ENCODE results near the gene USP32. TPM values are rescaled to one million over a fixed set of nuclear protein-coding genes. Genes with fewer than 3 reads are reported as not detected.

The USP32 gene
- total and polyA plus RNA-seq, 7 donors, result 19.5 to 64.9 (median 38.6) TPM

DNA sequence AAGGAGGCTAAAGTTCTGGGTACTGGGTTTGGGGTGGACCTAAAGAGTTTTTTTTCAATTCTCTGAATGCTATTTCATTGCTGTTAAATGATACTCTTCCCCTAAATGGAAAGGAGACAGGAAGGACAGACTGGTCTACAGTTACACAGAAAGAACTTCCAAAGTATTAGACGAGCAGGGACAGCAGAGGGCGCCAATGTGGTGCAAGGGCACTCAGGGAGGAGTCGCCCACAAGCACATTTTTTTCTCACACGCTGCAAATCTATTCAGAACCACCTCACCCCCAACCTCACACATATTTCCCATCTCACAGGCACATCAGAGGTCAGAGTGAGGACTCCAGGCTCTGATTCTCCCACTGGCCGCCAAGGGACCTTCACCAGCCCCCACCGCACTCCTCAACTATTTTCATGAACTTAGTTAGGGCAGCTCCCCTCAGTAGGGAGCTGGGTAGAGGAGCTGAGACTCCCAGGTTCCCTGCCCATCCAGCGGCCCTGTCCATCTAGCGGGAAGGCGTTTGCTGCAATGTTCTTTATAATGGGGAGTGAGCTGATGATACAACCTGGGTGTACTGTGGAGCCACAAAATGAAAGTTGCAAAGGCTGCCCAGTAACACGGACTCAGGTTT lies 248.9 kb downstream of the USP32 start:
- intact Hi-C loops (cut with DNase I), result loop anchor here (2.0 to 10.0 kb wide), 2 partner anchors 292 to 294 kb away; no protein-coding TSS in a partner anchor
- H3K4me1 ChIP-seq, result peaks cover 15% of the 10 kb centered on the region
- H3K27ac ChIP-seq, result no peak overlapping the region
- no peaks in the 10 kb centered on the region for H3K36me3 ChIP-seq (ENCODE audit: insufficient read depth in 1 of 2, low read depth in 1 of 2)
- ATAC-seq (peak; percentile 63 to 87 (median 73)), DNase-seq (peak; percentile 83 to 86)
- TF ChIP-seq, protein P1, sequence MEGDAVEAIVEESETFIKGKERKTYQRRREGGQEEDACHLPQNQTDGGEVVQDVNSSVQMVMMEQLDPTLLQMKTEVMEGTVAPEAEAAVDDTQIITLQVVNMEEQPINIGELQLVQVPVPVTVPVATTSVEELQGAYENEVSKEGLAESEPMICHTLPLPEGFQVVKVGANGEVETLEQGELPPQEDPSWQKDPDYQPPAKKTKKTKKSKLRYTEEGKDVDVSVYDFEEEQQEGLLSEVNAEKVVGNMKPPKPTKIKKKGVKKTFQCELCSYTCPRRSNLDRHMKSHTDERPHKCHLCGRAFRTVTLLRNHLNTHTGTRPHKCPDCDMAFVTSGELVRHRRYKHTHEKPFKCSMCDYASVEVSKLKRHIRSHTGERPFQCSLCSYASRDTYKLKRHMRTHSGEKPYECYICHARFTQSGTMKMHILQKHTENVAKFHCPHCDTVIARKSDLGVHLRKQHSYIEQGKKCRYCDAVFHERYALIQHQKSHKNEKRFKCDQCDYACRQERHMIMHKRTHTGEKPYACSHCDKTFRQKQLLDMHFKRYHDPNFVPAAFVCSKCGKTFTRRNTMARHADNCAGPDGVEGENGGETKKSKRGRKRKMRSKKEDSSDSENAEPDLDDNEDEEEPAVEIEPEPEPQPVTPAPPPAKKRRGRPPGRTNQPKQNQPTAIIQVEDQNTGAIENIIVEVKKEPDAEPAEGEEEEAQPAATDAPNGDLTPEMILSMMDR (IDR thresholded peaks at IDR 0.05), result peak; percentile 69
- WGBS, 3 donors, result 4 to 6% (median 6%) methylated on average over 10 of the region's 10 CpGs
- H3K4me3 ChIP-seq, result peak overlapping the region; percentile 26
- no peaks in the 10 kb centered on the region for H3K9me3 ChIP-seq
- peaks cover 0 to 74% (median 29%) of the 10 kb centered on the region in 3 donors for H3K27me3 ChIP-seq (ENCODE audit: insufficient read depth in 3 of 3, low read length in 2 of 3)

DNA sequence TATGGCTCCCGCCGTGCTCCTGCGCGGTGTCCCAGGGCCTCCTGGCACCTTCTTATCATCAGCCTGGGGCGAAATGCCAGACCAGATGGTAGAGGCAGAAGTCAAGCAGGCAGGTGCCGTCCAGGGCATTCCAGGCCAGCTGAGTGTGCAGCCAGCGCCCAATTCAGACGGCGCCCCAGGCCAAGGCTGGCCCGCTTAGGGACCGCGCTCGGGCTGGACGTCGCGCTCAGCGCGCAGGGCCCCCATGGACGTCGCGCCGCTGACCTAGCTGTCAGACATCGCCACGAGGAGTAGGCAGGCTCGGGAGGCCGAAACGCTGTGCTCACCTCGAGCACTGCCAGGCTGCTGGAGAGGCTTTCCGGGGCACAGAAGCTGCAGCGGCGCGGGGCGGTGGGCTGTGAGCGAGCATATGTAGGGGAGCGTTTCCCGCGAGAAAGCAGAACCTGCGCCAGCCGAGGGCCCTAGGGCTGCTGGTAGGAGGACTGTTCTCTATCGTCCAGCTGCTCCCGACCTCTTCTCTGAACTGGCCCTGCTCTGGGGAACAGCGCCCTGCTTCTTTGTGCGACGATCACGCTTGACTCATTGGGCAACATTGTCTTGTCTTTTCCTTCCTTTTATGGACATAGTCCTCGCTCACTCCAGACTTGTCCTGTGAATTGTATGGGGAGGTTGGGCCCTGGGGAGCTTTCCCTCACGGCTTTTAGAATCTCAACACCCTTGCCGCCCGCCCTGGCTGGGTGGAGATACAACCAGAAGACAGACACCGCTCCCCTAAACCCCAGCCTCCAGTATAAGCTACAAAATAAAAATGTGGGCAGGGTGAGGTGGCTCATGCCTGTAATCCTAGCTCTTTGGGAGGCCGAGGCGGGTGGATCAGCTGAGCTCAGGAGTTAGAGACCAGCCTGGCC lies 250.6 kb downstream of the USP32 start:
- peaks cover 15% of the 10 kb centered on the region for H3K4me1 ChIP-seq
- DNase-seq (peak in 1 of 2 donors; percentile 45), ATAC-seq (no peak)
- WGBS, 3 donors, result 9 to 11% (median 11%) methylated on average over 49 to 52 of the region's 52 CpGs
- TF ChIP-seq, protein P1 (IDR thresholded peaks at IDR 0.05), result no peak
- no peaks in the 10 kb centered on the region for H3K9me3 ChIP-seq
- H3K36me3 ChIP-seq (ENCODE audit: insufficient read depth in 1 of 2, low read depth in 1 of 2), result no peaks in the 10 kb centered on the region
- H3K4me3 ChIP-seq, result no peak overlapping the region
- intact Hi-C loops (cut with DNase I), result loop anchor here (2.0 to 10.0 kb wide), 2 partner anchors 293 to 295 kb away; no protein-coding TSS in a partner anchor
- H3K27ac ChIP-seq, result no peak overlapping the region
- H3K27me3 ChIP-seq (ENCODE audit: insufficient read depth in 3 of 3, low read length in 2 of 3), result peaks cover 0 to 59% (median 29%) of the 10 kb centered on the region in 3 donors

DNA sequence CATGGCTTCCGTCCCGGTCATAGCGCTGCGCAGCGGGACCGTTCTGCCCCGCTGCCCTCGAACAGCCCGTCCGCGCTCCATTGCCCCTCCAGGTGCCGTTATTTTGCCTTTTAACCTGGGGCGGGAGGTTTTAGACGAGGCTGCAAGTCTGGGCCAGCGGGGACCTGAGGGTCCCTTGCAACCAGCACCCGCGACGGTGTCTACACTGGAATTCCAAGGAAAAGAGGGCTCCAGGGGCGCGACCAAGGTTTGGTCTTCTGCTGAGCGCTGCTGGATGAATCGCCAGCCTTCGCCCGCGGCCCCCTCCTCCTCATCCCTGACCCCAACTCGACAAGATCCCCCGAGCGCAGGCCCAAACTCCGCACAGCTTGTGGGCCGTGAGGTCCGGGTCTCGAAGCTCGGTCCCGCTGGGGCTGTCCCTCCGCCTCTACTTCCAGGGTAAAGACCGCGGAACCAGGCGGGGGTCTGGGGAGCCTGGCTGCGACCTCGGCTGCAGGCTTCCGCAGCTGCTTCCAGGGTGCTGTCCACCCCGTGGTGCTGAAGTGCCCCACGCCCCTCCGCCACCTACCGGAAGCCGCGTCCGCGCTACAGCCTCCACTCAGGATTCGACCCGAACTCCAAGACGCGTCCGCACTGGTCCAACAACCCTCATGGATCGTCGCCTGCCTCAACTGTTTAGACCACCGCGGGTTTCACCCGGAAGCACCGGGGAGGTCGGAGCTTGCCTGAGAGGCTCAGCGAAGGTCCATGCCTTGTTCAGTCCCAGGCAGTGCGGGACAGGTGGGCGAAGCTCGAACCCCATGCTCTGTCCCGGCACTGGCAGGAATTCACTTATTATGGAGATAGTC lies 252.3 kb downstream of the USP32 start:
- WGBS, 3 donors, result 5 to 7% (median 6%) methylated on average over 64 to 66 of the region's 66 CpGs
- ATAC-seq (peak; percentile 50 to 61 (median 60)), DNase-seq (peak; percentile 79 to 86)
- TF ChIP-seq, protein P1 (IDR thresholded peaks at IDR 0.05), result peak; percentile 54
- Histone ChIP-seq H3K9me3 (no peaks in the 10 kb centered on the region), H3K4me3 (peak overlapping the region; percentile 46), H3K4me1 (peaks cover 15% of the 10 kb centered on the region), H3K36me3 (ENCODE audit: insufficient read depth in 1 of 2, low read depth in 1 of 2) (no peaks in the 10 kb centered on the region), H3K27ac (no peak overlapping the region), H3K27me3 (ENCODE audit: insufficient read depth in 3 of 3, low read length in 2 of 3) (peaks cover 0 to 48% (median 28%) of the 10 kb centered on the region in 3 donors)
- intact Hi-C loops (cut with DNase I), result loop anchor here in 1 of 2 donors (10.0 kb wide), 1 partner anchor 295 kb away; no protein-coding TSS in a partner anchor

DNA sequence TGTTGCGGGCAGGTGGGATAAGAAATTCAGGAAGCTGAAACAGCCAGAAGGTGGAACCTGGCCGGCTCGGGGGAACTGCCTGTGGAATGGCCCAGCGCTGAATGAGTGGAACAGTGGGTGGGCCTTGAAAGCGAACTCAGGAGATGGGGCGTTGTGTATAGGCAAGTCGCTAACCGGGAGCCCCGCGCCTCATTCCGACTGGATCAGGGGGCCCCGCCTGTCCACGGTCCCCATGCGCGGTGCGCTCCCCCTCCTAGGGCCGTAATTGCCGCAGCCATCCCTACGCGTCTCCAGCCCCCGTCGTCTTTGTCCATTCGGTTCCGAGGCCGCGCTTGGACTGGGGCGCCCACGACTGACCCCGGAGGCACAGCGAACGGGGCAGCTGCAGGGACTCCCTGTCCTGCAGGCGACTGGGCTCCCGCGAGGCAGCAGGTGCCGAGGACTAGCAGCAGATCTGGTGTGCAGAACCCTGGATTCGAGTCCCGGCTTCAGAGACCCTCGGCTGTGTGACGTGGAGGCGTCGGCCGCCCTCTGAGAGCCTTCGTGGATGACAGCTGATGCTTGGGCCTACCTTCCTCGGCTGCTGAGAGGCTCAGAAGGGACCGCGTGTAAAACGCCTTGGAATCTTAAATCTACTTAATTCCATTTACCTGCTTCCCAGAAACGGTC lies 253.0 kb downstream of the USP32 start:
- H3K4me1 ChIP-seq, result peaks cover 15% of the 10 kb centered on the region
- TF ChIP-seq, protein P1 (IDR thresholded peaks at IDR 0.05), result no peak
- intact Hi-C loops (cut with DNase I), result no loop called here
- H3K9me3 ChIP-seq, result no peaks in the 10 kb centered on the region
- H3K27ac ChIP-seq, result no peak overlapping the region
- DNase-seq, result peak in 1 of 2 donors; percentile 32
- ATAC-seq, result no peak
- peak overlapping the region; percentile 46 for H3K4me3 ChIP-seq
- WGBS, 3 donors, result 8 to 11% (median 9%) methylated on average over 45 to 48 of the region's 48 CpGs
- H3K27me3 ChIP-seq (ENCODE audit: insufficient read depth in 3 of 3, low read length in 2 of 3), result peaks cover 0 to 43% (median 28%) of the 10 kb centered on the region in 3 donors
- H3K36me3 ChIP-seq (ENCODE audit: insufficient read depth in 1 of 2, low read depth in 1 of 2), result no peaks in the 10 kb centered on the region
